ENCODE measurements around the gene CTNNA2. TPM values are rescaled to one million over a fixed set of nuclear protein-coding genes. Genes with fewer than 3 reads are reported as not detected.

CTNNA2 gene
- 25.6 TPM for polyA plus RNA-seq (2012; ENCODE audit: insufficient read depth, insufficient read length, low read depth)

DNA sequence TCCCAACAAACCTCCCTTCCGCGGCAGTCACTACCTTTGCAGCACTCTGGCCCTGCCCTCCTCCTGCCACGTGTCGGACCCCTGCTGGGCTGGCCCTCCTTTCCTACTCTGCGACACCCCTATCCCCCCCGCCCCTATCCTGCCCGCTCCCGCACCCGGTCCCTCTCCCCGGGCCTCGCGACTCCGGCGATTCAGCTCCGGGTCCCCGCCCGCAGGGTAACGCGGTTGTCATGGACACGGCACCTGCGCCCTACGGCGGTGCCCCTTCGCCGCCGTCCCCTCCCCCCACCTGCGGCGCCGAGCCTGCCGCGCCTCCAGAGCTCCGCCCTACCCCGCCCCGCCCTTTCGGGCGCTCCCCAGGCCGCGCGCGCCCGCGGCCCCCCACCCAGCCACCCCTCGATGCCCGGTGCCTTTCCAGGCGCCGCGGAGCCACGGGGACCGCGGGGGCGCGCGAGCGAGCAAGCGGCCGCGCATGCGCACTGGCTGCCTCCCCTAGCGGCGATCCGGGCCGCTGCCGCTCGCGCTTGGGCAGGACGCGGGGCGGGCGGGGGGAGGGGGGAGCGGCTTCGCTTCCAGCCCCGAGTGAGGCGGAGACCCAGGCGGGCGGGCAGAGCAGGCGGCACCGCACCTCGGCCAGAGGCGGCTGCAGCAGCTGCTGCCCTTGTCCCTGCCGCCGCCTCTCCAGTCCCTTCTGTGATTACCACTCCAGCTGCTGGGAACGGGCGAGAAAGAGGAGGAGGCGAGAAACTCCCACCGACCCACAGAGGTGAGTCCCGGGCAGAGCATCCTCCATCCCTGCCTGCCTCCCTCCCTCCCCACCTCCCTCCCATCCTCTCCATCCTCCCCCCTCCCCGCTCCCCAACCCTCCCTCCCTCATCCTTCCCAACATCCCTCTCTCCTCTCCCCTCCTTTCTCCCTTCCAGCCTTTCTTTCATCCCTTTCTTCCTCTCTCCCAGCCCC is at the start of gene CTNNA2:
Gene CTNNA2 (plus strand): TSS at position 610 of the 960 bp plus-strand sequence.
- TF ChIP-seq, protein P1, sequence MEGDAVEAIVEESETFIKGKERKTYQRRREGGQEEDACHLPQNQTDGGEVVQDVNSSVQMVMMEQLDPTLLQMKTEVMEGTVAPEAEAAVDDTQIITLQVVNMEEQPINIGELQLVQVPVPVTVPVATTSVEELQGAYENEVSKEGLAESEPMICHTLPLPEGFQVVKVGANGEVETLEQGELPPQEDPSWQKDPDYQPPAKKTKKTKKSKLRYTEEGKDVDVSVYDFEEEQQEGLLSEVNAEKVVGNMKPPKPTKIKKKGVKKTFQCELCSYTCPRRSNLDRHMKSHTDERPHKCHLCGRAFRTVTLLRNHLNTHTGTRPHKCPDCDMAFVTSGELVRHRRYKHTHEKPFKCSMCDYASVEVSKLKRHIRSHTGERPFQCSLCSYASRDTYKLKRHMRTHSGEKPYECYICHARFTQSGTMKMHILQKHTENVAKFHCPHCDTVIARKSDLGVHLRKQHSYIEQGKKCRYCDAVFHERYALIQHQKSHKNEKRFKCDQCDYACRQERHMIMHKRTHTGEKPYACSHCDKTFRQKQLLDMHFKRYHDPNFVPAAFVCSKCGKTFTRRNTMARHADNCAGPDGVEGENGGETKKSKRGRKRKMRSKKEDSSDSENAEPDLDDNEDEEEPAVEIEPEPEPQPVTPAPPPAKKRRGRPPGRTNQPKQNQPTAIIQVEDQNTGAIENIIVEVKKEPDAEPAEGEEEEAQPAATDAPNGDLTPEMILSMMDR (IDR thresholded peaks at IDR 0.05; ENCODE audit: low read depth, low read length), result no peak
- DNase-seq, result peak; percentile 91
- no peaks in the 10 kb centered on the region for H3K36me3 ChIP-seq
- no peaks in the 10 kb centered on the region for H3K27me3 ChIP-seq
- H3K4me1 ChIP-seq, result 0 out of 2 replicates have a peak, but pooled peaks cover 5% of the 10 kb centered on the region
- peak within 1 kb of the TSS; percentile 91 for H3K4me3 ChIP-seq (ENCODE audit: low read depth, low read length)
- no peaks in the 10 kb centered on the region for H3K9me3 ChIP-seq

DNA sequence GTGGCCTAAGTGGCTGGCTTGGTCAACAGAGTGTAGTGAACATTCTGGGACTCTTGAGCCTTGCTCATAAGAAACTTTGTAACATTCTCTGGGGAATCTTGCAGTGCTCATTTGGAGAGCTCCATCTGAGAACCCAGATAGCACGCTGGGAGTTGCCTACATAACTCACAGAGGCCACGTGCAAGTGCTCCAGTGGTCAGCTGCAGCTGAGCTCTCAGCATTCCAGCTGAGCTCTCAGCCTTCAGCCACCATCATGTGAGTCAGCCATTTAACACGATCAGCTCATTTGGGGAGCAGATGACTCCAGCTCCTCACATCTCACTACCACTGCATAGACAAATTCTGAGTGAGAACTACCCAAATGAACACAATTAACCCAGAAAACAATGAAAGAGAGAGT is 25.5 kb upstream of the CTNNA2 start:
- no peaks in the 10 kb centered on the region for H3K4me1 ChIP-seq
- H3K9me3 ChIP-seq, result no peaks in the 10 kb centered on the region
- H3K27me3 ChIP-seq, result no peaks in the 10 kb centered on the region
- H3K4me3 ChIP-seq (ENCODE audit: low read depth, low read length), result no peak overlapping the region
- TF ChIP-seq, protein P1 (IDR thresholded peaks at IDR 0.05; ENCODE audit: low read depth, low read length), result no peak
- no peaks in the 10 kb centered on the region for H3K36me3 ChIP-seq
- no peak for DNase-seq

DNA sequence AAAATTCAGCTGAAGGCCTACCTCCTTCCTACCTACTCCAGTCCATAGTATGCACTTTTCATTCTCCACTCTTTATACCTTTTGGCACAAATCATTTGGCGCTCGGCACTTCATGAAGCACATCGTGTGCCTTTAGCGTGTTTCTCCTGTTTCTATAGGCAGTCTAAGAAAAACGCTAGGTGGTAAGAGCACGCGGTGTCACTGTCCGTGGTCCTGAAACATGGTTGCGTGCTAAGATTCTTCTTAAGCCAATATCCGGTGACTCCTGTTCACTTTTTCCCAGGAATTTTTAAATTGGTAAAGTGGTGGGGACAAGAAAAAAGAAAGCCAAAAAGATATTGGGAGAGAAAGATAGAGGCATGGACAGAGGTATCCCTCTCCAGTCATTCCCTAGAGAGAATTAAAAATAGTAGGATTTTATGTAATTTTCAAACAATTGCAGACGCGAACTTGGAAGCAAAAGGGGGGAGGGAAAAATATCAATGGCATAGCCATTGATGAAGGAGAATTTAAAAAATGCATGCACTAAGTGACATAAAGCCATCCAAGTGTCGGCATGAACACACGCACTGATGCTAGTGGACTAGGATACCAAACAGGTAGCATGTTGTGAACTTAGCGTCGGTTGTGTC is 1.4 kb upstream of the CTNNA2 start:
- no peaks in the 10 kb centered on the region for H3K36me3 ChIP-seq
- DNase-seq, result no peak
- no peak overlapping the region; the same call in 1 of the 2 replicates for H3K4me3 ChIP-seq (ENCODE audit: low read depth, low read length)
- no peaks in the 10 kb centered on the region for H3K27me3 ChIP-seq
- H3K9me3 ChIP-seq, result no peaks in the 10 kb centered on the region
- H3K4me1 ChIP-seq, result 0 out of 2 replicates have a peak, but pooled peaks cover 5% of the 10 kb centered on the region
- TF ChIP-seq, protein P1 (IDR thresholded peaks at IDR 0.05; ENCODE audit: low read depth, low read length), result no peak

DNA sequence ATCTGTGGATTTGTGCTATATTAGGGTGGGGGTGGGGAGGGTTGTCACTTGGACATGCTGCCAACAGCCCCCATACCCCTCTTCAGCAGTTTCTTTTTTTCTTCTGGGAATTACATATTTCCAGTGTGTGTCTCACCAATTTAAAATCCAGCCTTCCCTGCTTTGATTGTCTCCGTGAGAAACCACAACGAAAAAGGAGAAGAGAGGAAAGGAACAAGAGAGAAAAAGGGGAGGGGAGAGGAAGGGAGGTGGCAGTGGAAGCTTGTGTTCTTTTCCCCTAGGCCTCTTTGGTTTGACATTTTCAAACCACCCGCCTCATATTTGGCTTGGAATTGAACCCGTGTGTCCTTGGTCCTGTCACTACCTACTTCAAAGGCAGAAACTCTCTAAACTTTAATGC is 860 bp downstream of the CTNNA2 start:
- no peaks in the 10 kb centered on the region for H3K9me3 ChIP-seq
- no peaks in the 10 kb centered on the region for H3K36me3 ChIP-seq
- no peaks in the 10 kb centered on the region for H3K27me3 ChIP-seq
- TF ChIP-seq, protein P1 (IDR thresholded peaks at IDR 0.05; ENCODE audit: low read depth, low read length), result no peak
- no peak for DNase-seq
- H3K4me3 ChIP-seq (ENCODE audit: low read depth, low read length), result peak overlapping the region; percentile 91
- 0 out of 2 replicates have a peak, but pooled peaks cover 5% of the 10 kb centered on the region for H3K4me1 ChIP-seq

DNA sequence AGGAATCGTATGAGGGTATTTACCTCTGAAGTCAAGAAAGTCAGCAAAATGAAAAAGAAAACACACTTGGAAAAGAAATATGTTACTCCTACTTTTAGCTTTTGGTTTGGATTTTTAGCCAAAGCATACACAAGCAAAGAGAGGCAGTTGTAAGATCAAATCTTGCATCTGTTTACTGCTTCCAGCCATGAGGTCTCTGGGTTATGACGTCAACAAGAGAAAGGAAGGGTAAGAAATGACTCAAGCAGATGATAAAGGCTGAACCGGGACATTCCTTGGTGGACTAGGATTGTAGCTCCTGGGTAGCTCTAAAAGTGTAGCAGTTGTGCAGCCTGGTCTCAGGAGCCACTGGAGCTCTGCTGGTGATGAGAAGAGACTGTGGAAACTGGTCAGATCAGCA is 16.8 kb downstream of the CTNNA2 start:
- Histone ChIP-seq H3K9me3 (no peaks in the 10 kb centered on the region), H3K4me3 (ENCODE audit: low read depth, low read length) (no peak overlapping the region), H3K4me1 (no peaks in the 10 kb centered on the region; the same call in 1 of the 2 replicates), H3K27me3 (no peaks in the 10 kb centered on the region), H3K36me3 (no peaks in the 10 kb centered on the region)
- DNase-seq, result no peak
- TF ChIP-seq, protein P1 (IDR thresholded peaks at IDR 0.05; ENCODE audit: low read depth, low read length), result no peak

Data from BE2C (cell line).